HG02571 (cell line): ENCODE results near the gene PITPNC1.

Experiments
- ATAC-seq: cut with Tn5 transposase; IDR thresholded peaks from one replicate; pipeline ENCODE4 v1.9.1; 2021; ENCODE audit warnings: mild to moderate bottlenecking, moderate library complexity; ENCODE audit not compliant: unreplicated experiment

The PITPNC1 gene

DNA sequence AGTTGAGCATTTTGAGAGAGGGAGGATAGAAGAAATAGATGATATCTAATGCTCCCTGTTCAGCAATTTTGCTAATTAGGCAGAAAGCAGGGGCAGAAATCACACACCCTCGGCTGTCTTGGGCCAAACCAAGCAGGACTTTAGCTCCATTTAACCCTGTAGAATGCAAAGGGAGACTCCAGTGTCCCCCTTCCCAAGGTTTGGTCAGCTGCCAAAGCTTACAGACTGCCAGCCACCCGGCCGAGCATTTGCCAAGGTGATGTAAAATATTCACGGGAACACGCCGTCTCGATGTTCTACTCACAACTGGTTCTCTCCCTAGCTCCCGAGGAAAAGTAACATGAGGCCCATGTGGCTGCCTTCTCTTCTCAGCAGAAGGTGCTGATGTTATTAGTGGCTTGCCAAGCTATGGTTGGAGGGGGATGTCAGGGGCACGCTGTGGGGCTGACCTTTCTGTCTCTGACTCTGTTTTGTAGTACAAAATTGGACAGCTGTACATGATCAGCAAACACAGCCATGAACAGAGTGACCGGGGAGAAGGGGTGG is 155.3 kb downstream of the PITPNC1 start:
- no peak for ATAC-seq

DNA sequence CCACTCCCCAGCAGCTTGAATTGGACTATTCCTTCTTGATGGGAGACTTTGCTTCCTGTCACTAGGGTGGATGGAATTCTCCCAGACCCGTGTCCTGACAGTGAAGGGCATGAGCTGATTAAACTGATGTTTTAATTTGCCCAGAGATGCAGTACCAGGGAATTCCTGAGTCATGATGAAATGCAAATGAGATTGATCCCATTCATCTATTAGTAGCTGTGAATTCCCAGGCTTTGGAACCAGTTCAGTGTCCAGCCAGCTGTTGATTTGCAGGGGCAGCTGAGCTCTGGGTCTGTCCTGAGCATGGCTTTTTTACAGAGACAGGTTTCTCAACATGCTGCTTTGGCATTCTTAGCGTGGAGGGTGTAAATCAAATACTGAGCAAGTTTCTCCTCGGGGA is 157.9 kb downstream of the PITPNC1 start:
- no peak for ATAC-seq

DNA sequence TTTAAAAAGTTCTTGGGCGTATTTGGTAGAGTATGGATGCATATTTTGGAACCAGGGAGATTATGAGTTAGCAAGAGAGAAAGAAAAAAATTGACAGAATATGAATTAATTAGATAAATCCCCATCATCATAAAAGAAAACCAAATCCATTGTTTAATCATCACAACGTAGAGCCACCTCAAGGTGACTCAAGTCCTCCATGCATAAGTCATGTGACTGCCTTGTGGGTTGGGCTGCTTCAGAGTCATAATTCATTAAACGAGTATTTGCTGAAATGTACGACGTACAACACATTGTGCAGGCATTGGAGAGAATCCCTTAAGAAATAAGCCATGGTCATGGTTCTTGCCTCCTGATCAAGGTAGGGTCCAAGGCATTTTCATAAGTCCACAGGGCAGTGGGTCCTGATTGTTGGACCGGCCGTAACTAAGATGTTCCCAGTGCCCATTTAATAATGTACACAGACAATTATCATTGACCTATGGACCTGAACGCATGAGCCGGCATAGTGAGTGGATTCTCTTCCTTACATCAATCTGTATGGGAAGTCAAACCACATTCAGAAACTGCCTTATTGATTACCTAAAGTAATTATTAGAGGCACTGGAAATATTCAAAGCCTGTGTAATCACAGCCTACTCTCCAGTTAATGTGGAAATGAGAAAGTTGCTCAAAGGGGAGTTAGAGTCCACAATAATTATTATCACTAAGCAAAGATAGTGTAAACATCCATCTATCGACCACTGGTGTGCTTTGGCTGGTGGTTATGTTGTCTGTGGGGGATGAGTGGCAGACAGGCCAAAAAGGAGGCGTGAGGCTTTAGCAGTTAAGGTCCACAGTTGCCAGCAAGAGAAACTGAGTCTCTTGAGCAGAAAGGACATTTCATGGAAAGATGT is 165.4 kb downstream of the PITPNC1 start:
- no peak for ATAC-seq

DNA sequence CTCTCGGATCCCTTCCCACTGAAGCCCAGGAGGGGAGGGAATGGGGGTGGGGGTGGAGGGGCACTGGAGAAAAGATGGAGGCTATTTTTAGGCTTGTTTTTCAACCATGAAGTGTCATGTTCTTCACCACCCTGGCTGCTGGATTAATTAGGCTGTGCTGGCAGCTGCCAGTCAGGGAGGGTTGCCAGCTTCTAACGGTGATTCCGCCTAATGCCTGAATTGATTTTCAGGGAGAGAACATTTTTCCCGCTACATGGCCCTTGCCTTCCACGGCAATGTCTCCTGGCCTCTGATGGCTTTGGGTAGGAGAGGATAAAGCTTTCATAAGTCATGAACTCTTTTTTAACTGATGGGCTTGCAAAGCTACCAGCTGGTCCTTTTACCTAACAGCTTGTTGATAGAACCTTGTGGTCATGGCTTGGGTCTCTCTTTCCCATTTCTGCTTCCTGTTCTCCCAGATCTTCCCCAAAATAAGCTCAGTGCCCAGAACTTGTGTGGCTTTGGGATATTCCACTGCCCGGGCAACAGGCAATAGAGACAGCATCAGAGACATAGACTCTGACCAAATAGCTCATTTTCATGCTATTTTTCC is 167.4 kb downstream of the PITPNC1 start:
- ATAC-seq = no peak

DNA sequence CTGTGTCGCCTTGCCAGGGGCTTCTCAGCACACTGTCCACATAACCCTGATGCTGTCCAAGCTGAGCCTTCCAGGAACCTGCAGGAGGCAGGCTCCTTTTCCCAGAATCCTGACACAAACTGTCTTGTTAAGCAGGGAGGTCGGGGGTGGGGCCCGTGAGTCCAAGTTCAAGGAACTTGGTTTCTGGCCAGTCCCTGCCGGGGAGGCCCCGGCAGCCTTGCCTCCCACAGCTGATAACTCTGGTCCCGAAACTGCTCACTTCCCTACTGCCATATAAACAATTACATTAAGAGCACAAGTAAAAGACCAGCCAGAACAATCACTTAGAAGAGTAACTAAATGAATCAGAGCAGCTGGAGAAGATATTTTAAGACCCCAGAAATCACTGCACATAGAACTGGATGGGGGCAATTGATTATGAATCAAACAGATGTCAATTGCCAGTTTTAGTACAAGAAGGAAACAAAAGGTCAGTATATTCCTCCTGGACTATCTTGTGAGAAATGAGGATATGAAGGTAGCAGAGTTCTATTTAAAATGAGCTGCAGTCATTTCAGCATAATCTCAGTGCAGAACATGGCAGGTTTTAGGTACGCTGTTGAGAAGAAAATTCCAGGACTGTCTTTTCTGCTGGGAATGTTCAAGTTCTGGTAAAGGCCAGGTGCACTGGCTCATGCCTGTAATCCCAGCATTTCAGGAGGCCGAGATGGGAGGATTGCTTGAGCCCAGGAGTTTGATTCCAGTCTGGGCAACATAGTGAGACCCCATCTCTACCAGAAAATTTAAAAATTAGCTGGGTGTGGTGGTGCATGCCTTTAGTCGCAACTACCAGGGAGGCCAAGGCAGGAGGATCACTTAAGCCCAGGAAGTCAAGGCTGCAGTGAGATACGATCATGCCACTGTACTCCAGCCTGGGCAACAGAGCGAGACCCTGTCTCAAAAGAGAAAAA is 169.8 kb downstream of the PITPNC1 start:
- ATAC-seq = peak; percentile 94

DNA sequence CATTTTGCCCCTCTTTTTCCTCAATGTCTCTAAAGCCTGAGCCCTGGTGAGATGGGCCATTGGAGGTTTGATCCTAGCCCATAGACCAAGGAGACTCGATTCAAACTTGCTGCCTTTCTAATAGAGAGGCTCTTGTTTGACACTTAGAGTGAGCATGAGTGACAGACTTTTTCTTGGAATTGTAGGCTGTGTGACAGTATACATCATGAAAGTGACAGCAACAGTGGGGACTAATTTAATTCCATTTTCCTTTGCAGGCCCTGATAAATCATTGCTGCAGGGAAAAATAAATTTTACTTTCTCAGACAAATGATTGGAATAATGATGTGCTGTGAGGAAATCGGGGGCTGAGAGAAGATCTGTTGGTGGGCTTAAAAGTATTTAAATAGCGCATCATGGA is 171.6 kb downstream of the PITPNC1 start:
- no peak for ATAC-seq

DNA sequence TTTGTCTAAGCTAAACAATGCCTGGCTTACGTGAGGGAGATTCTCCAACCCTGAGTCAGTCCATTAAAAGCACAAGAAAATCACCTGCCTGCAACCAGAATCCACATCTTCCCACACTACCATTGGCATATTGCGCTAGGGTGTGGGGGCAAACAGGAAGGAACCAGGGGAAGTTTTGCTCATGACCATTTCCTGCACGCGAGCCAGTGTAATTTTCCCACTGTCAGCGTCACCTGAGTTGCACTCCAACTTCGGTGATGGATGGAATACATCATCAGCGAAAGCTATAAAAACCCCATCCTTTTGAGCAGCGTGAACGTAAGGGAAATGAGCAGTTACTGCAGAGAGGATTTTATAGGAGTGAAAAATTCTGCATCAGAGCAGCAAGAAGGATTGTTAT is 172.7 kb downstream of the PITPNC1 start:
- ATAC-seq = no peak

DNA sequence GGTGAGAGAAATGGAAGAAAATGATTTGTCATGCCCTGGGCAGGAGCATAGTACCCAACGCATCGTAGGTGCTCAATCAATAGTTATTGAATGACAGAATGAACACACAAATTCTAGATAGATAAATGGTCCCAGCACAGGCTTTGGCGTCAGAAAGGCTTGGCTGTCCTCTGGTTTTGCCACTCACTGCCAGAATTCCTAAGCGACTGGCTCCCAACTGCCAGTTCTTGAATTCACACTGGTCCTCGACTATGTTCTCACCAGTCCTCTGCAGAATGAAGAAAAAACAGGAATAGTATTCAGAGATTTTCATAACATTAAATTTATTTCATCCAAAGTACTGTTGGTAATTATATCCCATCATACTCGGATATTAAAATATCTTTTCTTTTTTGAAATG is 177.6 kb downstream of the PITPNC1 start:
- ATAC-seq = no peak

DNA sequence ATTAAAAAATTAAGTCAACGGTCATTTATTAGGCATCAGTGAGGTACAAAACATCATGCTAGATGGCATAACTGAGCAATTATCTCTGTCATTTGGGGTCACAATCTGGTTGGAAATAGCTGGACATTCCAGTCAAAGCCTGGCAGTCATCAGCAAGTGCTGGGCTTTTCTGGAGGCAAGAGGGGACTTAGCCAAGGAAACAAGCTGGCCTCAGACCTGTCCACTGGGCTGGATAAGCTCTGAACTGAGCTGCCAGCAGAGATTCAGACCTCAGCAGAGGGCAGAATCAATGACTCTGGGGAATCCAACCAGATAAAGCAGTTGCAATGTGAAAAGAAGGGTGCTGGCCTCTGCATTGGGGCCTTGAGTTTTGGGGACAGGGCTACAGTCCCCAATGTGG is 178.8 kb downstream of the PITPNC1 start:
- ATAC-seq = no peak

DNA sequence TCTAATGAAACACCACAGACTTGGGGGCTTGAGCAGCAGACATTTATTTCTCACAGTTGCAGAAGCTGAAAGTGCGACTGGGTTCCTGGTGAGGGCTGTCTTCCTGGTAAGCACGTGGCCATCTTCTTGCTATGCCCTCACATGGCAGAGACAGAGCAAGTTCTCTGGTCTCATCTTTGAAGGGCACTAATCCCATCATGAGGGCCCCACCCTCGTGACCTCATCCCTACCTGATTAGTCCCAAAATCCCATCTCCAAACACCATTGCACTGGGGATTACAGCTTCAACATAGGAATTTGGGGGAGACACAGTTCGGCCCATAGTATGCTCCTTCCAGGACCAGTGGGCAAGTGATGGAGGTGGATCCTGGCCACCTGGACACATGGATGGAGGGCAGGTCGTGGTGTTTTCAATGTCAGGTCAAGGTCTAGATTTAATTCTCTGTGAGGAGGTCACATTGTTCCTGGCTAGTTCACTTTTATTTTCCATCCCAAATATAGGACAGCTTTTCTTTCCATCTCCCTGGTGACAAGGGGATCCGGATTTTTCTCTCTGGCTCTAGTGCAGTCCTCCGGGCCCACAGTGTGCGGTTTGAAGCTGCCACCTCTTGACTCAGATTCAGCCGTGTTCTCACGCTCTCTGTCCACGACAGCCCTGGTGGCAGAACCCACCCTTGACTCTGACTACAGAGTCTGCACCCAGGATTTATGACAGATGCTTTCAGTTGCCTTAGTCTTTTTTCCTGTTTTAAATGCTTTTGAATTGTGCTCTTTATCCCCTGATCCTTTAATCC is 180.2 kb downstream of the PITPNC1 start:
- ATAC-seq = no peak

DNA sequence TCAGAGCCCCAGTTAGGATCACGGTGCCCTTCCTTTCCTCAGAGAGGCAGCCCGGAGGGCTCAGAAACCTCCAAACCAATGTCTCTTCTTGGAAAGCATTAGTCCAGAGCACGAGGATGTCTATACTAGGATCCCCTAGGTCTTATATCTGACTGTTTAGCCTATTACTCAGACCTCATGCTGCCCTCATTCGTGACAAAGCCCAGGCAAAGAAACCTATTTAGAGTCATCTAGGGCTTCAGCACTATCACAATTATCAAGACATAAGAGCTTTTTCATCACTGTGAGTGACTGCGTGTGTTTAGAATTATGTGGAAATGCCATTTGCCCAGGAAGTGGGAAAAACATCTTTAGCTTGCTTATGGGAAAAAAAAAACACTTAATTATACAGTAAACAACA is 180.8 kb downstream of the PITPNC1 start:
- no peak for ATAC-seq

DNA sequence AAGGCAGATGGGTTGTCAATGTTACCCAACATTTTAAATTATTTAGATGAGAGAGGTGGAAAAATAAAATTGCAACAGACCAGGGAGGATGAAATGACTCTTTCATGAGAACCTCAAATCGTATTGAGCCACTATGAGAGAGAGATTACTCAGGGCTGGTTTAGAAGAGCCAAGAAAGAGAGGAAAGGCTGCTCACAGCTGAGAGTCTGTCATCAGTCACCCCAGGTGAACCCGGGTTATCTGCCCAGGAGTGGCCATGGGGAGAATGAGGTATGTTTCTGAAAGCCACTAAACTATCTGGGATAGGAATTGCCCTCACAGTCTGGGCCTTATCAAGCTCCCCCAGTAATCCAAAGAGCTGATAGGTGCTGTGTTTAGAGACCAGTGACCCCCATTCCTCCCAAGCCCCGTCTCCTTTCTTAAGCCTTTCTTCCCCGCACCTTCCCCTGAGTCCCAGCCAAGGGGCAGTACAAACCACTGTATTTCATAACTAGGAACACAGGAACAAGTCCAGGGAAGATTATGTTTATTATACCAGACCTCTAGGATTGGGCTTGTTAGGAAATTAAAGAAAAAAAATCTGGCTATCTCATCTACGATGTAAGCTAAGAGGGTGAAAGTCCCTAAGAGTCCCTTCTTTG is 181.8 kb downstream of the PITPNC1 start:
- ATAC-seq = no peak

DNA sequence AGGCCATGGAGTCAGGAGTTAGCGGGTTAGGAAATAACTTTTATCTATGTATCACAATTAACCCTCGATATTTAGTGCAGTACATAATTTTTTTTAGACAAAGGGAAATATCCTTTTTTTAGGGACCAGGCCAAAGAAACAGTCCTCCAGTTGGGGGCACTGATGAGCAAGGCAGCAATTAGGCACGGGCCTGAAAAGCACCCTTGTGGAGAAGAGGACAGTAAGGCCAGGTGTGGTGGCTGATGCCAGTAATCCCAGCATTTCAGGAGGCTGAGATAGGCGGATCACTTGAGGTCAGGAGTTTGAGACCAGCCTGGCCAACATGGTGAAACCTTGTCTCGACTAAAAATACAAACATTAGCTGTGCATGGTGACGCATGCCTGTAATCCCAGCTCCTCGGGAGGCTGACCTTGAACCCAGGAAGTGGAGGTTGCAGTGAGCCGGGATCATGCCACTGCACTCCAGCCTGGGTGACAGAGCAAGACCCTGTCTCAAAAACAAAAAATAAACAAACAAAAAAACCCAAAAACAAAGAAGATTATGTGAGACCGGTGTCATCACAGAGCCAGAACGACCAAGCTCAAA is 182.4 kb downstream of the PITPNC1 start:
- ATAC-seq = no peak

DNA sequence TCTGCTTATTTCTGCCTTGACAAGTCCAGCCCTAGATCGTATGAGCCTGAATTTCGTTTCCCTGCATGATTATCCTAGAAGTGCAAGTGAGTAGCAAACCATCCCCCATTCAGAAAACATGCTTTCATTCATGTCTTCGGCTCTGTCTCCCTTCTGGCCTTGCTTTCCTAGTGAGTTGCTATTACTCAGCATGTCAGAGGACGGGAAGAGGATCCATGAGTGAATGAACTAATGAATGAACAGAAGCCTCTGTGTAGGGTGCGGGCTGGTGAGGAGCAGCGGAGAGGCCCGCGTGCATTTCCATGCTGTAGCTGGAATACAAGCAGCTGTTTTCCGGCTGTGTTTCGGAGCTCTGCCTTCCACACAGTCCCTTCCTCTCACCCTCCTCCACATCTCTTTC is 184.9 kb downstream of the PITPNC1 start:
- no peak for ATAC-seq

DNA sequence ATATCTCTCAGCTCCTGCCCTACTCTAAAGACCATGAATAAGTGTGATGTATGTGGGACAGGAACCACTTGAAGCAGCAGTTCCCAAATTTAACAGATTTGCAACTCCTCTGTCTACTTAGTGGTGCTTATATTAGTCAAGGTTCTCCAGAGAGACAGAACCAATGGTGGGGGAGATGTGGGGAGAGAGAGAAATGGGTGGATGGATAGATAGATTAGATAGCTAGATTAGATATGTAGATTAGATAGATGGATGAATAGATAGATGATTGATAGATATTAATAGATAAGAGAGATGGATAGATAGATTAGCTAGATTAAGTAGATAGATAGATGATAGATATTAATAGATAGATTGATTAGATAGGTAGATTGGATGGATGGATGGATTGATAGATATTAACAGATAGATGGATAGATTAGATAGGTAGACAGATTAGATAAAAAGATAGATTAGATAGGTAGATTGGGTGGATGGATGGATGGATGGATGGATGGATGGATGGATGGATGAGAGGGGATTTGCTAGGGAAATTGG is 186.7 kb downstream of the PITPNC1 start:
- no peak for ATAC-seq

DNA sequence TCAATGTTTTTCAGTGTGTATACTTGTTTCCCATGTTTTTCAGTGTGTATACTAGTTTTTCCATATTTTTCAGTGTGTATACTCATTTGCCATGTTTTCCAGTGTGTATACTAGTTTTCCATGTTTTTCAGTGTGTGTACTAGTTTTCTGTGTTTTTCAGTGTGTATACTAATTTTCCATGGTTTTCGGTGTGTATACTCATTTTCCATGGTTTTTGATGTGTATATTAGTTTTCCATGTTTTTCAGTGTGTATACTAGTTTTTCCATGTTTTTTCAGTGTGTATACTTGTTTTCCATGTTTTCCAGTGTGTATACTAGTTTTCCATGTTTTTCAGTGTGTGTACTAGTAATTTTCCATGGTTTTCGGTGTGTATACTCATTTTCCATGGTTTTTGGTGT is 188.0 kb downstream of the PITPNC1 start:
- ATAC-seq = no peak

DNA sequence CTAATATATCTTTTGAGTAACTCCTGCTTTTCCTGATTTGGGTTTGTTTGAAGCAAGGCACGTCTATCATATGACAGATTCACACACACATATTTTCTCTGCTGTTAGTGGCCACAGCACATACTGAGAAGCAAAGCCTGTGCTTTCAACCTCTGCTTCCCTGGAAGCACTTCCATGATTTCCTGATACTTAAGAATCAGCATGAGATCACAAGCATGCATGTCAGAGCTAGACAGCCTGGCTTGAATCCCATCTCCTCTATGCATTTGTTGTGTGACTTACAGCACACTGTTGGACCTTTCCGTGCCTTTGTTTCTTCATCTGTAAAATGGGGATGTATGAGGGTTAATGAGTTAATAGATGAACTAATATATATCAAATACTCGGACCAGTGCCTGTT is 189.6 kb downstream of the PITPNC1 start:
- no peak for ATAC-seq

DNA sequence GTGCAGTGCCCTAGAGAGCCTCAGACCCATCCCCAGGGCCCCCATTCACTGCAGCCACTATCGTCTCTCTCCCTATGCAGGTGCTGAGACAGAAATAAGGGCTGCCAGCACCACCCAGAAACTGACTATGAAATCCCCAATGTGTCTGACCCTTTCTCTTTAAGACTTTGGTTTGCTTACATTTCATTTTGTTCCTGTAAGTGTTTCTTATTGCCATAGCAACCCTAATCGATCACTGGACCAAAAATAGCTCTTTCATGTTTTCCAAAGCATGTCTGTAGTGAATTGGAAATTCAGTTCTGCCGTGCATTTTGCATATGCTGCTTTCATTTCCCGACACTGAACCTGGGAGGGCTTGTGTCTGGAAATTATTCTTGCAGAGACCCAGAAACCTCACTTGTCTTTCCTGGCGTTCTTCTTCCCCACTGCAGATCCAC is 192.0 kb downstream of the PITPNC1 start:
- no peak for ATAC-seq

DNA sequence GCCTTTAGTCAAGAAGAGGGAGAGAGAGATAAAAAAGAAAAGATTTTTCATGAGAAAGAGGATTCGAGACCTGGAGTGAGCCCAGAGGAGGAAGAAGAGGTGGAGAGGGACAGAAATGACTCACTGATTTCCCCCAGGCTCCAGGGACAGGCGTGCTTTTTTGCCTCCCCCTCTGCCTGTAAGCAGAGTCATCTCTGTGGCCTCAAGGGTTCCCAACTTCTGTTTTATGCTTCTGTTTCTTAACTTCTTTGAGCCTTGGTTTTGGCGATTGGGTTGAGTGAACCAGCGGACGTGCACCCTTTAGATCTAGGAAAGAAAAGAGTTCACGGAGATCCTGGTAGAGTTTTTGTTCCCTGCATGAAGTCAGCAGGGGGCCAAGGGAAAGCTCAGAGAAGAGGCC is 192.8 kb downstream of the PITPNC1 start:
- no peak for ATAC-seq
